NCI-H1930 (cell line): ENCODE data around the gene TRAPPC10.

Experiments
- DNase-seq, 2 experiments: peaks; one replicate each; lab custom pipeline; 2025; lab: John Stamatoyannopoulos, UW

The TRAPPC10 gene

GRCh38 chr21:43981871-43982210 is 30.3 kb upstream of the TRAPPC10 start:
- no peak for DNase-seq

GRCh38 chr21:43982489-43983078 is 29.5 kb upstream of the TRAPPC10 start:
- no peak for DNase-seq

GRCh38 chr21:43983390-43983789 is 28.7 kb upstream of the TRAPPC10 start:
- no peak for DNase-seq

GRCh38 chr21:43983860-43984420 is 28.2 kb upstream of the TRAPPC10 start:
- DNase-seq, result no peak

GRCh38 chr21:43984905-43985689 is 27.0 kb upstream of the TRAPPC10 start:
- no peak for DNase-seq

- no peak for DNase-seq
These were observed 26.3 kb upstream of the TRAPPC10 start for GRCh38 chr21:43985690-43986251.

- DNase-seq, result no peak
These were observed 25.3 kb upstream of the TRAPPC10 start for GRCh38 chr21:43986544-43987451.

GRCh38 chr21:43987509-43987908 is 24.6 kb upstream of the TRAPPC10 start:
- no peak for DNase-seq

GRCh38 chr21:43988016-43988415 is 24.1 kb upstream of the TRAPPC10 start:
- DNase-seq, result no peak

GRCh38 chr21:43988506-43989230 is 23.4 kb upstream of the TRAPPC10 start:
- DNase-seq, result no peak

GRCh38 chr21:43989401-43989800 is 22.7 kb upstream of the TRAPPC10 start:
- DNase-seq, result no peak

GRCh38 chr21:43991447-43991991 is 20.6 kb upstream of the TRAPPC10 start:
- no peak for DNase-seq

- DNase-seq, result no peak
These were observed 20.0 kb upstream of the TRAPPC10 start for GRCh38 chr21:43992121-43992520.

- DNase-seq, result no peak
These were observed 18.6 kb upstream of the TRAPPC10 start for GRCh38 chr21:43993420-43993934.

- DNase-seq, result no peak
These were observed 18.0 kb upstream of the TRAPPC10 start for GRCh38 chr21:43994085-43994484.

- no peak for DNase-seq
These were observed 17.5 kb upstream of the TRAPPC10 start for GRCh38 chr21:43994646-43995045.

GRCh38 chr21:43995521-43996105 is 16.5 kb upstream of the TRAPPC10 start:
- no peak for DNase-seq

GRCh38 chr21:43997766-43998742 is 14.1 kb upstream of the TRAPPC10 start:
- DNase-seq, result no peak

- DNase-seq, result no peak
These were observed 11.7 kb upstream of the TRAPPC10 start for GRCh38 chr21:44000360-44000759.
